Activated CD8-positive, alpha-beta memory T cell treated with anti-CD3 and anti-CD28 coated beads for 36 hours (primary cell): ENCODE data around the gene VOPP1. TPM values are rescaled to one million over a fixed set of nuclear protein-coding genes. Genes with fewer than 3 reads are reported as not detected.
"Not testable (repeated sequence)": the region's sequence is repeated elsewhere in the genome, so short reads cannot be mapped to it uniquely, and the experiment has no call there.

Source experiments
- CTCF ChIA-PET: fragments of 350-600 bp; sonication (Branson Sonifier 250); formaldehyde crosslinking; loops from one replicate; lab custom pipeline; 2021; ENCODE audit warnings: antibody characterized with exemption; lab: Charles Lee
- POLR2A ChIA-PET: fragments of 350-600 bp; sonication (Branson Sonifier 250); formaldehyde crosslinking; loops from one replicate; lab custom pipeline; 2021; ENCODE audit warnings: antibody characterized with exemption; lab: Charles Lee
- total RNA-seq, 2 experiments: library from RNA; stranded (reverse); gene quantifications; one replicate each; pipeline ENCODE4 v1.2.3, GENCODE V29; 2021

VOPP1 gene
- total RNA-seq, 2 experiments from 2014 or later = 67.0 to 69.7 TPM

GRCh38 chr7:55472928-55473725 is 99.2 kb downstream of the VOPP1 start:
- ChIA-PET POLR2A (interaction anchor here (0.6 kb wide), 1 partner anchor 120 kb away, joined by 4 read pairs; no protein-coding TSS in a partner anchor), CTCF (no interaction called here)

GRCh38 chr7:55472406-55472805 is 99.9 kb downstream of the VOPP1 start:
- CTCF ChIA-PET, POLR2A ChIA-PET: not testable (repeated sequence)

DNA sequence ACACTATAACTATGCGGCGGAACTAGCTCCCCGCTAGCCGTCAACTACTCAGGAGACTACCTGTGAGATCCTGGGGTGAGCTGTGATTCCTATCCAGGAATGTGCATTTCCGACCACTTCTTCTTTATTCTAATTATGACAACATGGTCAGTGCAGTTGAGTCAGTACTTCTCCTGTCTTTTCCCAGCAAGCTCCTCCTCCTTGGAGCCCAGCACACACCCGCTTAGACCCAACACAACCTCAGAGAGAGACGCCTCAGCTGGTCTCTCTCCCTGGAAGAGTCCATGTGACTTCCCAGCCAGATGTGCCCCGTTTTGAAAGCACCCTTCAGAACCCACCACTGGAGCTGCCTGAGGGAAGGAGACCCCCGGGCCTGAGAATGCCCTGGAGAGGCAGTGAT is 100.7 kb downstream of the VOPP1 start:
- CTCF ChIA-PET, POLR2A ChIA-PET: not testable (repeated sequence)

DNA sequence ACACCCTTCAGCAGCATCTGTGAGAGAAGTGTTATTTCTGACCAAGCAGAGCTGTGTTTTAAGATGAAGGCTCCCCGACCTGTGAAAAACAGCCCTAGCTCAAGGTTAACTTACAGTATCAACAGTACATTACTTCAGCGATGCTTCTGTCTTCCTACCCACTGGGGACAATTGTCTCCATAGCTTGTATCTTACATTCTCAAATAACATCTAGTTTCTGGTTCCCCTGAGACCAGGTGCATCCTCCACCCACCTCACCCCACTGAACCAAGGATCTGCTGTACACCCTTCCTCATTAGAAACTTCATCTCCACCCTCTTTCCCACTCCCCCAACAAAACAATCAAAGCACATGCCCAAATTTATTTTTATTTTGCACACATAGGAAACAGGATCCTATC is 102.0 kb downstream of the VOPP1 start:
- CTCF ChIA-PET = no interaction called here
- POLR2A ChIA-PET = no interaction called here

- ChIA-PET CTCF (no interaction called here), POLR2A (interaction anchor here (0.8 to 1.1 kb wide), 2 partner anchors 32 to 47 kb away, joined by 3 read pairs; no protein-coding TSS in a partner anchor)
Measured at GRCh38 chr7:55469721-55470120, 102.6 kb downstream of the VOPP1 start.

DNA sequence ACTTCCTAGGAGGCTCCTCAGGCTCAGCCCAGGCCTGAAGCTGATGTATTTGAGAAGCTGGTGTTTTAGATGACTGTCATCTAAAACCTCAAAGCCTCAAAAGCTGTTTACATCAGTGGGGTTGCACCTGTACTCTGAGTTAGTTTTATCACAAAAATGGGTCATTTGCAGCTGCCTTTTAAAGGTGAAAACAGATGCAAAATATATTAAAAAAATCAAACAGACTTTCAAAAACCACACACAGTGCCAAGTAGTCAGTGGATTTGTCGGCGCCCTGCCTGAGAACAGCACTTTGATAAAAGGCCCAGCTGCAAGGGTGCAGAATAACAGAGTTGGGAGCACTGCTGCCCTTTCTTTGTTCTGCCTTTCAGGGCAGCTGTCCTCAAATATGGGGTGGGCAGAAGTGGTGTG is 103.0 kb downstream of the VOPP1 start:
- CTCF ChIA-PET = no interaction called here
- POLR2A ChIA-PET = interaction anchor here (0.8 to 1.1 kb wide), 2 partner anchors 32 to 47 kb away, joined by 3 read pairs; no protein-coding TSS in a partner anchor

DNA sequence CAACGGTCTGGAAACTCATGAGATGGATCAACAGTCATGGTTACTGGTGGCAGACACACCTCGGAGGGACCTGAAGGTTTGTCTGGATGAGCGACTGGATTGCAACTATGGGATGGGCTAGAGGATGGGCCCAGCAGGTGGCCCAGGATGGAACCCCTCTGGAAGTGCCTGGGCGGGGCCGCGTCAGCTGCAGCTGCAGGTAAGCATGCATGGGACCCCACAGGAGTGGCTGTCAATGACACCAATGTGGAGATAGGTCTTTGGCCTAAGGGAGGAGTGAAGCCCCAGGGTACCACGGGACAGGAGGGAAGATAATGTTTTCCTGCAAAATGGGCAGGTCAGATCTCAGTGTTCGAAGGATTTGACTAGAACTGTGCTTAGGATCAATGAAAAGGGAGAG is 103.8 kb downstream of the VOPP1 start:
- ChIA-PET CTCF (interaction anchor here (0.5 kb wide), 1 partner anchor 483 kb away, joined by 5 read pairs; no protein-coding TSS in a partner anchor), POLR2A (interaction anchor here (0.7 kb wide), 1 partner anchor 18 kb away, joined by 7 read pairs; no protein-coding TSS in a partner anchor)

GRCh38 chr7:55467047-55467593 is 105.2 kb downstream of the VOPP1 start:
- ChIA-PET CTCF (no interaction called here), POLR2A (no interaction called here)

- ChIA-PET CTCF (no interaction called here), POLR2A (no interaction called here)
Measured at GRCh38 chr7:55465691-55466090, 106.6 kb downstream of the VOPP1 start.

- ChIA-PET CTCF (no interaction called here), POLR2A (no interaction called here)
Measured at GRCh38 chr7:55464422-55464821, 107.9 kb downstream of the VOPP1 start.

DNA sequence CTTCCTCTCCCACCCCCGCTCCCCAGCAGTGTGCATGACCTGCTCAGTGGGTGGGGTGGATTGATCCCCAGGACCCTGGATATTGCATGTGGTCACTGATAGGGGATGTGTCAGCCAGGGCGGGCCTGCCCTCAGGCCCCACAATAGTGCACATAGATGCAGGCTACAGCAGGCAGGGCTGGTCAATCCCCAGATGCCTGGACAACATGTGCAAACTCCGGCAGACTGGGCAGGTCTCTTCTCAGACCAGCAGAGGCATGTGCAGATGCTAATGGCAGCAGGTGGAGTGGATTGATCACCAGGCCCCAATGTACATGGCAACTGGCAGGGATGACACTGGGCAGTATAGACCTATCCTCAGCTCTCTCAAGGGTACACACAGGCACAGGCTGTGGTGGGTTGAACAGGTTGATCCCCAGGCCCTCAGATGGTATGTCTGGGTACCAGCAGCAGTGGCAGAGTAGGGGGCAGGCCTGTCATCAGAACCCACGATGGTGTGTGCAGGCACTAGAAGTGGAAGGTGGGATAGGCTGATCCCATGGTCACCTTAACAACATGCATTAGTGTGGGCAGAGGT is 108.5 kb downstream of the VOPP1 start:
- ChIA-PET CTCF (no interaction called here), POLR2A (no interaction called here)

DNA sequence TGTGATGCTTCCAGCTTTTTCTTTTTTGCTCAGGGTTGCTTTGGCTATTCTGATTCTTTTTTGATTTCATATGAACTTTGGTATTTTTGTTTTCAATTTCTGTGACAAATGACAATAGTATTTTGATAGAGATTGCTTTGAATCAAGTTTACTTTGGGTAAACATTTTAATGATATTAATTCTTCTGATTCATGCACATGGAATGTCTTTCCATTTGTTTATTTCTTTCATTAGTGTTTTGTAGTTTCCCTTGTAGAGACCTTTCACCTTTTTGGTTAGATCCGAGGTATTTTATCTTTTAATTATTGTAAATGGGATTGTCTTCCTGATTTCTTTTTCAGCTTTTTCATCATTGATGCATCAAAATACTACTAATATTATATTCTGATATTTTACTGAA is 114.0 kb downstream of the VOPP1 start:
- ChIA-PET POLR2A (no interaction called here), CTCF (no interaction called here)

GRCh38 chr7:55457801-55458200 is 114.5 kb downstream of the VOPP1 start:
- ChIA-PET CTCF (no interaction called here), POLR2A (no interaction called here)

DNA sequence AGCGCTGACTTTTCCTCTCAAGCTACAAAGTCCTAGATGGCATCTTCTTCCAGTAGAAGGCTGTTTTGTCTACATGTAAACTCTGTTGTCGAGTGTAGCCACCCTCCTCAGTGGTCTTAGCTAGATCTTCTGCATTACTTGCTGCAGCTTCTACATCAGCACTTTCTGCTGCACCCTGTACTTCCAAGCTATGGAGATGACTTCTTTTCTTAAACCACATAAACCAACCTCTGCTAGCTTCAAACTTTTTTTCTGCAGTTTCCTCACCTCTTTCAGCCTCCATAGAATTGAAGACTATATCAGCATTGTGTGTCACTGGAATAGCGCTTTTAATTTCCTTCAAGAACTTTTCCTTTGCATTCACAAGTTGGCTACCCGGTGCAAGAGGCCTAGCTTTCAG is 119.3 kb downstream of the VOPP1 start:
- CTCF ChIA-PET = no interaction called here
- POLR2A ChIA-PET = no interaction called here

- ChIA-PET CTCF (no interaction called here), POLR2A (no interaction called here)
Measured at GRCh38 chr7:55449992-55450535, 122.2 kb downstream of the VOPP1 start.

DNA sequence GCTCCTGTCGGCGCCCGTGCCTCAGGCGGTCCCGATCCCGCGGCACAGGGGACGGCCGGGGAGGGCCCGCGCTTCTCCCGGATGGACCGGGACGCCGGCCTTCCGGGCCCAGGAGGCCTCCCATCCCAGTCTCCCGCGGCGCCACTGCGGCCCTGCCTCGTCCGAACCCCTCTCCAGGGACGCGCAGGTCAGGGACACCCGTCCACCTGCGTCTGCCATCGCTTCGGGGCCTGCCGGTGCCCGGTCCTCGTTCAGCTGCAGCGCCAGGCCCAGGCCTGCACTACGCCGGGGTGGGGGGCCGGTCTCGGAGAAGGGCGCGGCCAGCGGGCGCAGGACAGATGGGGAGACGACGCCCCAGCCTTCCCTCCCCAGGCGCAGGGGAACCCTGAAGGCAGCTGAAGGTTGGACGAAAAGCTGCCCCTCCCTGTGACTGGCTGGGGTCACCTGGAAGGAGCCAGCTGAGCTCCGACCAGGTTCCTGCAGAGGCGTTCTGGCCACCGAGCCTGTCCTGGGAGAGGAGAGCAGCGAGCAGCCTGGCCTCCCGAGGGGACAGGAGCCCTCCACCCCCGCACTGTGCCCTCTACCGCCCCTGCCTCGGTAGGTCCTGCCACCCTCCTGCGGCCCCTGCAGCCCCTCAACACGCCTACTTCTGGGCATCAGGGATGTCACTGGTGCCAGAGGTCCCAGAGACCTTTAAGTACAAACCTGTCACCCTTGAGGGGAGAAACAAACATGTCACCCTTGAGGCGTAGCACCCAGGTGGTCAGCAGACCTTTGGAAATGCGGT is 122.9 kb downstream of the VOPP1 start:
- ChIA-PET CTCF (no interaction called here), POLR2A (no interaction called here)

- ChIA-PET POLR2A (no interaction called here), CTCF (no interaction called here)
Measured at GRCh38 chr7:55448526-55448925, 123.8 kb downstream of the VOPP1 start.

- ChIA-PET CTCF (interaction anchor here (0.6 kb wide), 1 partner anchor 159 kb away, joined by 4 read pairs; no protein-coding TSS in a partner anchor), POLR2A (no interaction called here)
Measured at GRCh38 chr7:55444786-55445185, 127.5 kb downstream of the VOPP1 start.

DNA sequence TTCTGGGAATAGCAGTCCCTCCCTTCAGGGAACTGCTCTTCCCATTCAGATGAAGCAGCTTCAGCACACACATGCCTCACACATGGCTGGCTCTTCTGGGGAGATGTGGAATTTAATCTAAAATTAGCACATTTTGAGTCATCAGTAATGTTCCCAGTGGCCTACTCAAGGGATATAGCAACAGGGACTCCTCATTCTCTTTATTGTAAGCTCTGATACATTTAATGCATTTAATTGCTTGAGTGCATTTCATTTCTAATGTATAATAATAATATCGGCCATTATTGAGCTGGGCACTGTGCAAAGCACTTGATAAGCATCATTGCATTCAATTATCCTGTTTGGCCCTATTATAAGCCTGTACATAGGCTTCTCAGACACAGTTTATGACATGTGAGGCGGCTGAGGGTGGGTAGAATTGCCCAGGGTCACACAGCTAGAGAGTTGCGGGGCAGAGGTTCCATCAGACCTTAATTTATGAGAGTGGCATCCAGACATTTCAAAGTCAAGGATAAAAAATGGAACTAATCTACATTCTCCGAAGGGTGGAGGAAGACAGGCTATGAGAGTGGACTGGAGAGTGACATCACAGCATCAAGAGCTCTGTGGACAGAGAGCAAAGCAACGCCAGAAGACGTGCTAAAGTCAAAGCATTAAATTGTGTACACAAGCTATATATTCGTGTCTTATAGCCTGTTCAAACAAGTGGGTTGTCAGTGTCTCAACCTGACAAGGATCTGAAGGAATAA is 130.4 kb downstream of the VOPP1 start:
- CTCF ChIA-PET = no interaction called here

More for the DNA sequence above, 130.4 kb downstream of the VOPP1 start:
- POLR2A ChIA-PET = no interaction called here
